NT2/D1 (cell line): ENCODE data around the gene RYR3.

Source experiments
- DNase-seq: peaks from one replicate; pipeline ENCODE4 v3.0.0-alpha.2; 2011; ENCODE audit warnings: low read depth, low spot score
- H3K27me3 ChIP-seq: 2 replicates; pipeline ENCODE4 v1.6.0; 2011; ENCODE audit warnings: mild to moderate bottlenecking; ENCODE audit not compliant: insufficient read length, insufficient read depth
- H3K36me3 ChIP-seq: 2 replicates; pipeline ENCODE4 v1.6.1; 2011; ENCODE audit warnings: mild to moderate bottlenecking, low read length, mixed read lengths; ENCODE audit not compliant: insufficient read depth, insufficient read length
- H3K4me1 ChIP-seq: 2 replicates; pipeline ENCODE4 v1.5.1; 2011; ENCODE audit not compliant: insufficient read depth, insufficient read length
- H3K4me3 ChIP-seq: 2 replicates; pipeline ENCODE4 v1.5.1; 2011; ENCODE audit warnings: low read depth; ENCODE audit not compliant: insufficient read length
- H3K9ac ChIP-seq: 2 replicates; pipeline ENCODE4 v1.6.0; 2011; ENCODE audit warnings: low read depth; ENCODE audit not compliant: insufficient read length
- H3K9me3 ChIP-seq: 2 replicates; pipeline ENCODE4 v1.5.1; 2011; ENCODE audit warnings: mild to moderate bottlenecking, low read length; ENCODE audit not compliant: insufficient read depth
- SUZ12 ChIP-seq: IDR thresholded peaks from 2 replicates; pipeline ENCODE4 v1.6.1; 2011; ENCODE audit not compliant: insufficient read length, insufficient read depth; ENCODE audit errors: extremely low read depth
- YY1 ChIP-seq: IDR thresholded peaks from 2 replicates; pipeline ENCODE4 v1.6.1; 2011; ENCODE audit not compliant: insufficient read length, insufficient read depth
- ZNF274 ChIP-seq: IDR thresholded peaks from 2 replicates; pipeline ENCODE4 v1.6.1; 2011; ENCODE audit warnings: mild to moderate bottlenecking, low read depth, low read length

The RYR3 gene

GRCh38 chr15:33768670-33769190 is 458.0 kb downstream of the RYR3 start:
- Histone ChIP-seq H3K9me3 (no peaks in the 10 kb centered on the region), H3K36me3 (no peaks in the 10 kb centered on the region), H3K9ac (no peak overlapping the region), H3K4me3 (no peak overlapping the region), H3K4me1 (no peaks in the 10 kb centered on the region), H3K27me3 (no peaks in the 10 kb centered on the region)
- no peak for TF ChIP-seq SUZ12
- TF ChIP-seq ZNF274 = no peak
- TF ChIP-seq YY1 = no peak
- no peak for DNase-seq

GRCh38 chr15:33773969-33774368 is 463.2 kb downstream of the RYR3 start:
- Histone ChIP-seq H3K4me3 (no peak overlapping the region), H3K9ac (no peak overlapping the region), H3K4me1 (no peaks in the 10 kb centered on the region), H3K36me3 (no peaks in the 10 kb centered on the region), H3K27me3 (no peaks in the 10 kb centered on the region), H3K9me3 (no peaks in the 10 kb centered on the region)
- TF ChIP-seq YY1 (no peak), SUZ12 (no peak), ZNF274 (no peak)
- no peak for DNase-seq

- H3K9me3 ChIP-seq = no peaks in the 10 kb centered on the region
- H3K4me3 ChIP-seq = no peak overlapping the region
- H3K27me3 ChIP-seq = no peaks in the 10 kb centered on the region
- no peaks in the 10 kb centered on the region for H3K4me1 ChIP-seq
- no peak for TF ChIP-seq ZNF274
- TF ChIP-seq SUZ12 = no peak
- TF ChIP-seq YY1 = no peak
- no peaks in the 10 kb centered on the region for H3K36me3 ChIP-seq
- DNase-seq = no peak
- H3K9ac ChIP-seq = no peak overlapping the region
Observed at GRCh38 chr15:33778852-33779251, 468.1 kb downstream of the RYR3 start.

GRCh38 chr15:33780011-33780768 is 469.4 kb downstream of the RYR3 start:
- no peak for TF ChIP-seq ZNF274
- no peak for TF ChIP-seq SUZ12
- no peak for TF ChIP-seq YY1
- H3K9ac ChIP-seq = no peak overlapping the region
- no peak overlapping the region for H3K4me3 ChIP-seq
- DNase-seq = no peak
- H3K36me3 ChIP-seq = no peaks in the 10 kb centered on the region
- H3K9me3 ChIP-seq = no peaks in the 10 kb centered on the region
- H3K27me3 ChIP-seq = no peaks in the 10 kb centered on the region
- no peaks in the 10 kb centered on the region for H3K4me1 ChIP-seq

DNA sequence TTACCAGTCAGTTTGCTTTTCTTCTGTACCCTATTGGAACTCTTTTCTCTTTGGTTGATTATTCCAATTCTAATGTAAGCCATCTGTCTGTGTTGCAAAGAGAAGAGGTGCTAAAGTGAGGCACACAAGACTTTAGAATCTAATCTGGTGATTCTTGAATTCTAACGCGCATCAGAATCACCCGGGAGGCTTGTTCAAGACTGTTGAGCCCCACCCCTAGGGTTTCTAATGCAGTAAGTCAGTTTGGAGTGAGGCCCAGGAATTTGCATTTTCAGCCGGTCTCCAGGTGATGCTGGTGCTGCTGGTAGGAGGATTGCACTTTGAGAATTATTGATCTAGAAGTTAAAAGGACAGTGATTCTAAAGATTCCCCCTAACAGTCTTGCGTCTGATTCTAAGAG is 472.2 kb downstream of the RYR3 start:
- no peak for DNase-seq
- H3K36me3 ChIP-seq = no peaks in the 10 kb centered on the region
- no peaks in the 10 kb centered on the region for H3K9me3 ChIP-seq
- no peak overlapping the region for H3K4me3 ChIP-seq
- H3K9ac ChIP-seq = no peak overlapping the region
- no peaks in the 10 kb centered on the region for H3K4me1 ChIP-seq
- no peaks in the 10 kb centered on the region for H3K27me3 ChIP-seq
- TF ChIP-seq YY1 (no peak), ZNF274 (no peak), SUZ12 (no peak)

DNA sequence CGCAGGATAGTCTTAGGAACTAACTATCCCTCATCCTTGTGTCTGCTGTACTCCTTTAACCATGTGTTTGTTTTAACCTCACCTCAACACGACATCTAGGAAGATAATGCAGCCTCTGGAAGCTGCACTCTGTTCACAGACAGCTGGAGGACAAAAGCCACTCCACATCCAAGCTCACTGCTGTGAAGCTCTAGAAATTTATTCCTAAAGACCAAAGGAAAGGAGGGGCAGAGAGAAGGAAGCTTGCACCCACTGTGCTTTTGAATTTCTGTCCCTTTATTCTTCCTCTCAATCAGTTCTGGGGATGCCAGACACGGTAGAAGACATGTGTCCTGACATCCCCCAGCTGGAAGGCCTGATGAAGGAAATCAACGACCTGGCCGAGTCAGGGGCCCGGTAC is 474.6 kb downstream of the RYR3 start:
- Histone ChIP-seq H3K36me3 (no peaks in the 10 kb centered on the region), H3K4me3 (no peak overlapping the region), H3K9me3 (no peaks in the 10 kb centered on the region), H3K27me3 (no peaks in the 10 kb centered on the region), H3K4me1 (no peaks in the 10 kb centered on the region), H3K9ac (no peak overlapping the region)
- TF ChIP-seq YY1 (no peak), SUZ12 (no peak), ZNF274 (no peak)
- DNase-seq = no peak

DNA sequence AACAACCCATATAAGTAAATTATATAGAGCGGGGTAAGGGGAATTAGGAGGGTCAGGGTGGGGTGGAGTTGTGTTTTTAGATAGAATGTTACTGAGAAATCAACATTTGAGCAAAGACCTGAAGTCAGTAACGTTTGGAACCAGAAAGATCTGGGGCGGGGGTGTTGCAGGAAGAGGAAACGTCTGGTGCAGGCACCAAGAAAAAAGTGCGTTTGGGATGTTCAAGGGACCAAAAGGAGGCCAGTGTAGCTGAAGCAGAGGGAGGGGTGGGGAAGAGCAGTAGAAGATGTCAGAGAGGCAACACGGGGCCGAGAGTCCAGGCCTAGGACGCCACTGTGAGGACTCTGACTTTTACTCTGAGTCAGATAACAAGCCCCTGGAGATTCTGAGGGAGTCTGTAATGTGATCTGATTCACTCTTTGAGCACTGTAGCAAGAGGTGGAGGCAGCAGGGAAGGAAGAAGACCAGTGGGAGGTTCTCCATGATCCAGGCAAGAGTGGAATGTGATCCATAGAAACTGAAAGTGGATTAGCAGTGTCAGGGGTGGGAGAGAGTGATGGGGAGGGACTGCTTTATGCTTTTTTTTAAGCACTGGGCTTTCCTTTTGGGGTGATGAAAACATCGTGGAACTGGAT is 478.3 kb downstream of the RYR3 start:
- no peak overlapping the region for H3K9ac ChIP-seq
- DNase-seq = no peak
- no peaks in the 10 kb centered on the region for H3K9me3 ChIP-seq
- no peak for TF ChIP-seq ZNF274
- no peak for TF ChIP-seq YY1
- TF ChIP-seq SUZ12 = no peak
- H3K4me1 ChIP-seq = no peaks in the 10 kb centered on the region
- H3K27me3 ChIP-seq = no peaks in the 10 kb centered on the region
- no peak overlapping the region for H3K4me3 ChIP-seq
- H3K36me3 ChIP-seq = no peaks in the 10 kb centered on the region
